ENCODE measurements around the gene ZBTB43.
A peak's percentile ranks its signal among the peaks of the same experiment; 100 is the strongest.

ZBTB43 gene

DNA sequence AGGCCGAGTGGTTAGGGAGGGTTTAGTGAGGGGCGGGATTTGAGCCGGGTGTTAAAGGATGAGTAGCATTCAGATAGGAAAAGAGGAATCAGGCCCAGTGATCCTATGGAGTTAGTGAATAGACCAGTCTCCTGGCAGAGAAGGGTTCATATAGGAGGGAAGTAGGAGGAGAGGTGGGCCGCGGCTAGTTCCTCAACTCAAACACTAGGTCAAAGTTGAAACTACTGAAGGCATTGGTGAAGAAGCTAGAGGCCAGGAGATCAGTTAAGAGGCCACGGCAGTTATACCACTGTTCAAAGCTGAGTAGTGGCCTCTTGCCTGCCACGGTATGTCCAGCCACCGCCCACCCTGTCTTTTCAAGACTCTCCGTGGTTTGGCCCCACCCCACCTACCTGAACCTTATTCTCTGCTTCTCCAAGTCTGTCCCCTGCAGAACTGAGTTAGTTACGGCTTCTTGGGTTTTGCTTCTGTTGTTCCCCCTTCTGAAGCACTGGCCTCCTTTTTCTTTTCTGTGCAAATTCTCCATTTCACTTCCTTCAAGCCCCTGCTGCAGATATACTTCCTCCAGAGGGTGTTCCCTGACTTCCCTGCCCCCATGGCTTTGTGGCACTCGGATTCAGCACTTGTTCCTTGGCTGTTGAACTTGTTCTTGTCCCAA, 57.4 kb downstream of the ZBTB43 start:
- Histone ChIP-seq H3K18ac (ENCODE audit: low read length) (no peak overlapping the region), H2AFZ (ENCODE audit: low read length) (no peak overlapping the region), H3K23ac (ENCODE audit: low read depth, low read length, poor library complexity) (peak overlapping the region; percentile 6), H2BK15ac (ENCODE audit: low read length) (no peak overlapping the region), H3K4me1 (ENCODE audit: control insufficient read depth in 2 of 2, insufficient read depth in 1 of 2, low read depth in 1 of 2, low read length in 2 of 2) (peaks cover 11% of the 10 kb centered on the region in 2 donors), H3K4me2 (ENCODE audit: insufficient read depth, low read length, poor library complexity, severe bottlenecking) (no peak overlapping the region), H3K27ac (replicated peaks; ENCODE audit: low read length) (no peak overlapping the region), H2BK5ac (ENCODE audit: low read length) (no peak overlapping the region), H2BK120ac (ENCODE audit: low read depth, low read length) (no peak overlapping the region), H3K14ac (ENCODE audit: low read length) (no peak overlapping the region), H4K8ac (ENCODE audit: low read depth, low read length) (no peak overlapping the region), H3K79me1 (ENCODE audit: low read depth, low read length) (no peaks in the 10 kb centered on the region), H3K36me3 (replicated peaks in 1 of 2; ENCODE audit: control insufficient read depth in 2 of 2, insufficient read depth in 2 of 2, low read length in 2 of 2) (peaks cover 2 to 43% of the 10 kb centered on the region in 2 donors), H3K9ac (ENCODE audit: low read depth, low read length, poor library complexity) (no peak overlapping the region), H3K4ac (ENCODE audit: low read length) (no peak overlapping the region), H3K4me3 (ENCODE audit: low read length in 2 of 2) (peak overlapping the region in 1 of 2 donors; percentile 78), H4K91ac (ENCODE audit: low read depth, low read length, poor library complexity) (no peak overlapping the region), H3K27me3 (ENCODE audit: control insufficient read depth in 3 of 3, insufficient read depth in 3 of 3, low read depth in 1 of 3, low read length in 3 of 3) (peaks cover 0 to 16% (median 0%) of the 10 kb centered on the region in 3 experiments), H2BK12ac (ENCODE audit: low read length) (no peak overlapping the region), H3K9me3 (replicated peaks in 1 of 2; ENCODE audit: control insufficient read depth in 2 of 2, insufficient read depth in 1 of 2, low read depth in 1 of 2, low read length in 2 of 2) (peaks cover 0 to 3% of the 10 kb centered on the region in 2 donors), H2AK5ac (ENCODE audit: low read depth, low read length) (no peak overlapping the region)
- no peak for DNase-seq (ENCODE audit: low spot score)
- WGBS, 2 donors (ENCODE audit: extremely low coverage in 2 of 2, insufficient read length in 2 of 2, insufficient replicate concordance in 1 of 2) = no CpG with 5 or more reads among the region's 11 CpGs

- H3K9ac ChIP-seq (ENCODE audit: low read depth, low read length, poor library complexity) = no peak overlapping the region
These were observed 59.9 kb downstream of the ZBTB43 start for GRCh38 chr9:126864771-126865170.

DNA sequence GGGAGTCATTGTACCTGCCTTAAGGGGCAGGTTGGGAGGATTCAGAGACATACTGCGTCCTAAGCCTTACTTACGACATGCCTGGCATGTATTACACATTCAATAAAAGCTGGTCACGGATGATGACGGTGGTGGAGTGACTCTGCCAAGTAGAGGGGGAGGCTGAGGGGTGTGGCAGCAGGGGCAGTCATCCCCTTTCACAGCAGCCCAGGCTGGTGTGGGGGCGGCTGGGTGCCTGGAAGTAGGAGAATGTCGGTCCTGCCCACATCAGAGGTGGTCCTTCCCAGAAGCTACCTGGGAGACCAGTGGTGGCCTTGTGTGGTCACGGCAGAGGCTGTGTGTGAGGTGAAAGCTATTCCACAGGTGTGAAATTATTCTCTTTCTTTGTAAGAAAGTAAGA, 64.5 kb downstream of the ZBTB43 start:
- Histone ChIP-seq H2AFZ (ENCODE audit: low read length) (no peak overlapping the region), H2BK120ac (ENCODE audit: low read depth, low read length) (no peak overlapping the region), H3K36me3 (replicated peaks in 1 of 2; ENCODE audit: control insufficient read depth in 2 of 2, insufficient read depth in 2 of 2, low read length in 2 of 2) (peaks cover 3 to 46% of the 10 kb centered on the region in 2 donors), H3K4ac (ENCODE audit: low read length) (no peak overlapping the region), H3K27ac (replicated peaks; ENCODE audit: low read length) (no peak overlapping the region), H4K91ac (ENCODE audit: low read depth, low read length, poor library complexity) (no peak overlapping the region), H3K9me3 (replicated peaks in 1 of 2; ENCODE audit: control insufficient read depth in 2 of 2, insufficient read depth in 1 of 2, low read depth in 1 of 2, low read length in 2 of 2) (peaks cover 0 to 6% of the 10 kb centered on the region in 2 donors), H3K4me1 (ENCODE audit: control insufficient read depth in 2 of 2, insufficient read depth in 1 of 2, low read depth in 1 of 2, low read length in 2 of 2) (peaks cover 0 to 1% of the 10 kb centered on the region in 2 donors), H3K23ac (ENCODE audit: low read depth, low read length, poor library complexity) (no peak overlapping the region), H2BK5ac (ENCODE audit: low read length) (no peak overlapping the region), H2BK15ac (ENCODE audit: low read length) (no peak overlapping the region), H2BK12ac (ENCODE audit: low read length) (no peak overlapping the region), H3K9ac (ENCODE audit: low read depth, low read length, poor library complexity) (no peak overlapping the region), H3K27me3 (ENCODE audit: control insufficient read depth in 3 of 3, insufficient read depth in 3 of 3, low read depth in 1 of 3, low read length in 3 of 3) (no peaks in the 10 kb centered on the region), H3K18ac (ENCODE audit: low read length) (no peak overlapping the region), H3K4me3 (ENCODE audit: low read length in 2 of 2) (no peak overlapping the region), H2AK5ac (ENCODE audit: low read depth, low read length) (no peak overlapping the region), H3K79me1 (ENCODE audit: low read depth, low read length) (peaks cover 2% of the 10 kb centered on the region), H3K4me2 (ENCODE audit: insufficient read depth, low read length, poor library complexity, severe bottlenecking) (no peak overlapping the region), H3K14ac (ENCODE audit: low read length) (no peak overlapping the region), H4K8ac (ENCODE audit: low read depth, low read length) (no peak overlapping the region)
- DNase-seq (ENCODE audit: low spot score) = no peak
- no CpG with 5 or more reads among the region's 7 CpGs for WGBS, 2 donors (ENCODE audit: extremely low coverage in 2 of 2, insufficient read length in 2 of 2, insufficient replicate concordance in 1 of 2)

More at GRCh38 chr9:126864771-126865170, 59.9 kb downstream of the ZBTB43 start:
- WGBS, 2 donors (ENCODE audit: extremely low coverage in 2 of 2, insufficient read length in 2 of 2, insufficient replicate concordance in 1 of 2) = no CpG with 5 or more reads among the region's 2 CpGs
- H3K23ac ChIP-seq (ENCODE audit: low read depth, low read length, poor library complexity) = no peak overlapping the region
- H3K4me3 ChIP-seq (ENCODE audit: low read length in 2 of 2) = no peak overlapping the region
- H3K27ac ChIP-seq (replicated peaks; ENCODE audit: low read length) = no peak overlapping the region
- H2BK120ac ChIP-seq (ENCODE audit: low read depth, low read length) = no peak overlapping the region
- no peak overlapping the region for H3K14ac ChIP-seq (ENCODE audit: low read length)
- H2AK5ac ChIP-seq (ENCODE audit: low read depth, low read length) = no peak overlapping the region
- H4K91ac ChIP-seq (ENCODE audit: low read depth, low read length, poor library complexity) = no peak overlapping the region
- peaks cover 0 to 3% of the 10 kb centered on the region in 2 donors for H3K9me3 ChIP-seq (replicated peaks in 1 of 2; ENCODE audit: control insufficient read depth in 2 of 2, insufficient read depth in 1 of 2, low read depth in 1 of 2, low read length in 2 of 2)
- no peak overlapping the region for H2BK15ac ChIP-seq (ENCODE audit: low read length)
- H3K4ac ChIP-seq (ENCODE audit: low read length) = no peak overlapping the region
- H3K4me1 ChIP-seq (ENCODE audit: control insufficient read depth in 2 of 2, insufficient read depth in 1 of 2, low read depth in 1 of 2, low read length in 2 of 2) = peaks cover 11 to 12% of the 10 kb centered on the region in 2 donors
- no peaks in the 10 kb centered on the region for H3K79me1 ChIP-seq (ENCODE audit: low read depth, low read length)
- no peak overlapping the region for H3K18ac ChIP-seq (ENCODE audit: low read length)
- H2AFZ ChIP-seq (ENCODE audit: low read length) = no peak overlapping the region
- no peak for DNase-seq (ENCODE audit: low spot score)
- H2BK5ac ChIP-seq (ENCODE audit: low read length) = no peak overlapping the region
- H4K8ac ChIP-seq (ENCODE audit: low read depth, low read length) = no peak overlapping the region
- H3K27me3 ChIP-seq (ENCODE audit: control insufficient read depth in 3 of 3, insufficient read depth in 3 of 3, low read depth in 1 of 3, low read length in 3 of 3) = no peaks in the 10 kb centered on the region
- peaks cover 5 to 61% of the 10 kb centered on the region in 2 donors for H3K36me3 ChIP-seq (replicated peaks in 1 of 2; ENCODE audit: control insufficient read depth in 2 of 2, insufficient read depth in 2 of 2, low read length in 2 of 2)
- no peak overlapping the region for H2BK12ac ChIP-seq (ENCODE audit: low read length)
- H3K4me2 ChIP-seq (ENCODE audit: insufficient read depth, low read length, poor library complexity, severe bottlenecking) = no peak overlapping the region

DNA sequence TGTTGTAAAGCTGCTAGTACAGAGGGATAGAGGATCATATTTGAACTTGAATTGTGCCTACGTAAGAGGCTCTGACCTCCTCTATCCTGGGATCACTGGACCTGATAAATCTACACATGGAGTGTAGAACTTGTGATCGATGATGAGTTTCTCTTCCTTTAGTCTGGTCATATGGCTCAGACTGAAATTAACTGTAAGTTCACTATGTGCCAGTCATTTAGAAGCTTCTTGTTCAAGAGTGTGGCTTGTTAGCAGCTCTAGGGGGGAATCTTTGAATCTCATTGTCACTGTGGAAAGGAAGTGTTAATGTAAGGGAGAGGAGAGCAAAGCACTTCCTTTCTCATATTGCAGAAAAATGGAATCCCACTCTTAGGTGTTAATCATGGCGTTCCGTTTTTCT, 67.7 kb downstream of the ZBTB43 start:
- no CpG with 5 or more reads among the region's 4 CpGs for WGBS, 2 donors (ENCODE audit: extremely low coverage in 2 of 2, insufficient read length in 2 of 2, insufficient replicate concordance in 1 of 2)
- Histone ChIP-seq H3K14ac (ENCODE audit: low read length) (no peak overlapping the region), H3K27me3 (ENCODE audit: control insufficient read depth in 3 of 3, insufficient read depth in 3 of 3, low read depth in 1 of 3, low read length in 3 of 3) (no peaks in the 10 kb centered on the region), H3K18ac (ENCODE audit: low read length) (no peak overlapping the region), H3K9ac (ENCODE audit: low read depth, low read length, poor library complexity) (no peak overlapping the region), H2BK12ac (ENCODE audit: low read length) (no peak overlapping the region), H3K27ac (replicated peaks; ENCODE audit: low read length) (no peak overlapping the region), H3K23ac (ENCODE audit: low read depth, low read length, poor library complexity) (no peak overlapping the region), H3K4me3 (ENCODE audit: low read length in 2 of 2) (no peak overlapping the region), H3K79me1 (ENCODE audit: low read depth, low read length) (peaks cover 4% of the 10 kb centered on the region), H4K8ac (ENCODE audit: low read depth, low read length) (no peak overlapping the region), H2AK5ac (ENCODE audit: low read depth, low read length) (no peak overlapping the region), H2AFZ (ENCODE audit: low read length) (no peak overlapping the region), H3K4ac (ENCODE audit: low read length) (no peak overlapping the region), H2BK120ac (ENCODE audit: low read depth, low read length) (no peak overlapping the region), H3K36me3 (replicated peaks in 1 of 2; ENCODE audit: control insufficient read depth in 2 of 2, insufficient read depth in 2 of 2, low read length in 2 of 2) (peaks cover 3 to 19% of the 10 kb centered on the region in 2 donors), H3K4me2 (ENCODE audit: insufficient read depth, low read length, poor library complexity, severe bottlenecking) (no peak overlapping the region), H2BK5ac (ENCODE audit: low read length) (no peak overlapping the region), H3K4me1 (ENCODE audit: control insufficient read depth in 2 of 2, insufficient read depth in 1 of 2, low read depth in 1 of 2, low read length in 2 of 2) (peaks cover 0 to 1% of the 10 kb centered on the region in 2 donors), H4K91ac (ENCODE audit: low read depth, low read length, poor library complexity) (no peak overlapping the region), H3K9me3 (replicated peaks in 1 of 2; ENCODE audit: control insufficient read depth in 2 of 2, insufficient read depth in 1 of 2, low read depth in 1 of 2, low read length in 2 of 2) (peaks cover 0 to 3% of the 10 kb centered on the region in 2 donors), H2BK15ac (ENCODE audit: low read length) (no peak overlapping the region)
- no peak for DNase-seq (ENCODE audit: low spot score)
